Measurements from ENCODE around the gene DGKI.

Gene DGKI

GRCh38 chr7:137647905-137648565 lies 198.7 kb downstream of the DGKI start:
- no peak for DNase-seq

DNA sequence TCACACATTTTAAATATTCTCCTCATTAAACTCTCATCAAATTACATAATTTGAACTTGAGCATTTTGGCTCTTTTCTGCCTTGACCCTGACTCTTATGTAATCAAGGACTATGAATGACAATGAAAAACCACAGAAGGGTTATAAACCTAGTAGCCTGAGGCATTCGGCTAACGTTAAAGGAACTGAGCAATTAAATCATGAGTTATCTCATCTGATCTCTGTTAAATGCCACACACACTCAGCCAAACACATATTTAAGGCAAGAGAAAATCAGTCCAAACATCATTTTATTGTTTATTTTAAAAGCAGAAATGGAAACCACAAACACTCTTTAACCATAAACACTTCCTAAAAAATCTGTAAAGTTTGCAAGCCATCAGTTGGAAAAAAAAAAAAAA lies 204.3 kb downstream of the DGKI start:
- DNase-seq: no peak

DNA sequence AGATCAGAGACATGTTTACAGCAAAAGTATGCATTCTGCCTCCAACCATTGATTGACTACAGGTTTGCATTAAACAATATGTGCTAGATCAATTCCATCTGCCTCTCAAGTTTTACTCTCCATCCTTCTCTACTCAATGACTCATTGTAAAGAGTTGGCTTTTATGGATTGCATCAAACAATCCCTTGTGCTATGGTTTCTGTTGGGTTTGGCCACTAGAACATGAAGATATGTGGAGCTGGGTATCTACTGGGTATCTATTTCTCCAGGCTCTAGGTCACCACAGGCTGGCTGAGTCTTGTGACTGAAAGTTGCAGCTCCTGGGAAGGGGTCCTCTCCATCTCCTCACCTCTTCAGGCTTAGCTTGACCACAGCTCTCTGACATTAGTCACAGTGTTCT lies 204.7 kb downstream of the DGKI start:
- no peak for DNase-seq

DNA sequence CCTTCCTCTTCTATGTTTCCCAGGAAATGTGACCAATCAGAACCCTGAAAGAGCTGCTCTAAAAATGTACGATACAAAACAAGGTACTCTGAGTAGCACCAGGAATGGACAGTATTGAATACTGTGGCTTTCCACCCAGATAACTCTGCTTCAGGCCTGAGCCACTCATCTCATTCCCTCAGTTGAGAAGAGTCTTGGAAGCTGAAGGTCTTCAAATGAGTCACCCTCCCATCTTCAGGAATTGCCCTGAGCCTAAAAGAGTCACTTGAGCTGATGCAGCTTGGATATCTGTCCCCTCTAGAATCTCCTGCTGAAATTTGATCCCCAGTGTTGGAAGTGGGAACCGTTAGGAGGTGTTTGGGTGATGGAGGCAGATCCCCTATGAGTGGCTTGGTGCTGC lies 210.4 kb downstream of the DGKI start:
- DNase-seq: no peak

DNA sequence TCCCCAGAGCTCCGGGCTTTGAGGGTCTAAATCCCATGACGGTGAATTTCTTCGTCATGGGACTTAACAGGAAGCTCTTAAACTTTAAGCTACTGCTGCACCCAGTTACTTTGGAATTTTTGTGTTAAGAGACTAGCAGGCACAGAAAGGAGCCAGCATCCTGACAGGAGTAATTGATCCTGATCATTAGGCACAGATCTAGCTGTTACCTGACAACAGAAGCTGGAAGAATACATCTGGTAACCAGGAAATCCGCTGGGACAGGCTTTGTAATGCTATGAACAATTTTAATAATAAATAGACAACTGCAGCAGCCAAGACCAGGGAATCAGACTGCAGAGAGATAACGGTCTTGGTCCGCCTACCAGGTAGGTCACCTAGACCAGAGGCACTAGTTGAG lies 210.9 kb downstream of the DGKI start:
- no peak for DNase-seq

GRCh38 chr7:137635132-137635531 lies 211.6 kb downstream of the DGKI start:
- no peak for DNase-seq

GRCh38 chr7:137634356-137634755 lies 212.4 kb downstream of the DGKI start:
- DNase-seq: no peak

DNA sequence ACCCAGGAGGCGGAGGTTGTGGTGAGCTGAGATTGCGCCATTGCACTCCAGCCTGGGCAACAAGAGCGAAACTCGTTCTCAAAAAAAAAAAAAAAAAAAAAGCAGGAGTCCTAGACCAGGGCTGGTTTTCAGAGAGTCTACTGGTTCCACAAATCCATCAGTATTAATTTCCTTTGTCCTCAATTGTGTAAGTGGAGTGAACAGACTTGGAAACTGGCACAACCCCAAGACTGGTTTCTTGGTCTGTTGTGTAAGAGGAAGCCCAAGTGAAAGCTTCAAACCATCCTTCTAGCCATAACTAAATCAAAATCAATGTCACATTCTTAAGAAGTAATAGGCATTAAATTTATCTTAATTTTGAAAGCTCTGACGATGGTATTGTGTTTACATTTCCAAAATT lies 213.6 kb downstream of the DGKI start:
- no peak for DNase-seq

GRCh38 chr7:137628216-137628615 lies 218.6 kb downstream of the DGKI start:
- DNase-seq: peak; percentile 53 to 76

DNA sequence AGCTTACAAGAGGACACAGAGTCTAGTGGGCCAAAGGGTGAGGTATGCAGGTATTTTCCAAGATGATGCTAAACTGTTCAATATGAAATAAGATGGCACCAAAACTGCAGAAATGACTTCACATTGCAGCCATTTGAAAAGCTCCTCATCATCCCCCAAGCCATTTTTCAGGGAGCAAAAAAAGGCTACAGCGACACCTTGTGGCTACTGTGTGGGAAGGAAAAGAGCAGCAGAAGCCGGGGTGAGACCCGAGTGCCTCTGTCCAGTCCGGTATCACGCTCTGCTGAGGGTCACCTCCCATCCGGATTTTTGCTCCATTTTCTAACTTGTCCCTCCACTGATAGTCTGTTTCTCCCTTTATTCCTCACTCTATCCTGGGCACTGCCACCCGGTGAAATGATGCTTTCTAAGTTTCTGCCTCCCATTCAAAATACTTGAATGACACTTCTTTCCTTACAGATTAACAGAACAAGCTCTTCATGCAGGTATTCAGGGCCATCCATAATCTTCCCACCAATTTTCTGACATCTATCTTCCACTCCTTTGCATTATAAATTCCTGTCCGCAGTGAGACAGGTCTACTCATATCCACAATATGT lies 220.2 kb downstream of the DGKI start:
- DNase-seq: peak; percentile 15 to 27

- no peak for DNase-seq
Observed at GRCh38 chr7:137625197-137625596, 221.6 kb downstream of the DGKI start.

GRCh38 chr7:137619181-137619580 lies 227.6 kb downstream of the DGKI start:
- no peak for DNase-seq

DNA sequence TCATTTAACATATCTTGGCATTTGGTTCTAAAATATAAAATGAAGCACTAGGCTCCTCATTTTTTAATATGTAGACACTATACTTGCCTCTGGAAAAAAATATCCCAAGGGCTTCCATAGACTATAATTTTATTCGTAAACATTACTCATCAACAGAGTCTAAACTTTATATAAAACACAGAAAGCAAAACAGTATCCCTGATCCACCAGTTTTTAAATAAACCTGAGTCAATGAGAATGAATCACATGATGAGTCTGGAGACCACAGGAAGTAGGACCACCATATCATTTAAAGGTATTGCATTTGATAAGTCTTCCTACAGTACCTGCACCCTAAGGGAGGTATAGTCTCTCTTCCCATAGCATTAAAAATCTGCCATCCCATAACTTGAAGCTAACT lies 228.0 kb downstream of the DGKI start:
- DNase-seq: no peak

DNA sequence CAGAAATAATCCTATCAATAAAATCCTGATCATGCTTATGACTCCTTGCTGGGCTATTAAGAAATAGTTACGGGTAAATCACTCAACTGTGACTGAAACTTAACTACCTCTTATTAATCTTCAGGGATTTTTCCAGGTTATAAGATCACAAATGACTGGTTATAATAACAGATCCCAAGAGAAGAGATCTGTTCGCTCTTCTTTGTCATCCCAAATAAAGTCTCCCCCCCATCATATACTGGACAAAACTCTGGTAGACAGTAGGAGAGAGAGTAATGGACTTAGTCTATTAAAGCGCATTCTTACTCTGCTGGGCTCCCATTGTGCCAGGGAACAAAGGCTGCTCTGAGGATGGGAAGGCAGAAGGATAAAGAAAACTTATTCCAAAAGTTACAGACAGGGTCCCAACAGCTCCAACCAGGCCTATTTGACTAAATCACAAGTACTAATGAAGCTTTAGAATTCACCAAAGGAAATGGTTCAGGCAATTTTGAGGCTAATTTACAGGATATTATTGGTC lies 233.7 kb downstream of the DGKI start:
- no peak for DNase-seq

GRCh38 chr7:137611606-137612005 lies 235.2 kb downstream of the DGKI start:
- no peak for DNase-seq

- DNase-seq: no peak
Observed at GRCh38 chr7:137609500-137609899, 237.3 kb downstream of the DGKI start.

- DNase-seq: peak in 1 of 2 donors; percentile 35
Observed at GRCh38 chr7:137606061-137606674, 240.6 kb downstream of the DGKI start.

DNA sequence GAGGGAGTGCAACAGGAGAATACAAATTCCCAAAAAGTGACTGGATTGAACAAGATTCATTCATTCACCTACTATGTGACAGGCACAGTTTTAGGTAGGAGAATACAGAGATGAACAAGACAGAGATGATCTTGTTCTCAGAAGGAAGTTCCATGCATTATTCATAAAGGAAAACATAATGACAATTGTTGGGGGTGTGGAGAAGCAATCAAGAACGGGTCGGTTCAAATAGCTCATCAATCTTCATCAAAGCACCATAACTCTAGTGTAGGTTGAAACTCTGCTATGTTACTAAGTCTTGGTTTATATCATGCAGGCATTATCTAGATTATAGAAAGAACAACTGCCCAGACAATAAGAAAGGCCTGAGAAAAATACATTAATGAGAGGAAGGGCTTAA lies 243.7 kb downstream of the DGKI start:
- no peak for DNase-seq

DNA sequence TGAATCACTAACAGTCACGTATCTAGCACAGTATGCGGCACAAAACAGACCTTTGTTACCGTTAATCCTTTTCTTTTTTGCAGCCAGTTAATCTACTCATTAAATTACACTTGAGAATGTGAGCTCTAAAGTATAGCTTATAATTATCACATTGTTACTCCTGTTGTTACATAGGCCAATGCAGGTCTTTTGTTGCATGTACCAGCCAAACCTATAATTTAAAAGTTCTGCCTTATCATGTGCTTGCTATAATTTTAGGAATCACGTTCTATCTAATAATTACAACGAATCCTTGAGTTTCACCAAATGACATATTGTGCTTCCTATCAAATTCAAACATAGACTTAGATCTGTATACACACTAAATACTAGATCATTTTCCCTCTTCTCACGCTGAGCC lies 245.1 kb downstream of the DGKI start:
- DNase-seq: no peak

DNA sequence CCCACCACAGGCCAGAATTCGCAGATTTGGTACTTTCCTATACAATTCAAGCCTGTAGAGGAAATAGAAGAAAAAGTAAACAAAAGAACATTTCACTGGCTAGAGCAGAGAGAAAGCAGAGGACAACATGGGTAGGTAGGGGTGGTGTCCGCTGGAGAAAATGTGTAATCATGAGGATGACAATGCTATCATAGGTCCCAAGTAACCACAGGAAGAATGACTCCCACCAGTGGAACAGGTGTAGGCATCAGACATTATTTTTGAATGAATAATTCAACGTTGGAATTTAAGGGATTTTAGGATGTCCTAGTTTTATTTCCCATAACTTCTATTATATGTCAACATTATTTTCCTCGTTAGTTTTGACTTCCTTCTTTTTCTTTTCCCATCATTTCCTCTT lies 248.9 kb downstream of the DGKI start:
- no peak for DNase-seq

DNA sequence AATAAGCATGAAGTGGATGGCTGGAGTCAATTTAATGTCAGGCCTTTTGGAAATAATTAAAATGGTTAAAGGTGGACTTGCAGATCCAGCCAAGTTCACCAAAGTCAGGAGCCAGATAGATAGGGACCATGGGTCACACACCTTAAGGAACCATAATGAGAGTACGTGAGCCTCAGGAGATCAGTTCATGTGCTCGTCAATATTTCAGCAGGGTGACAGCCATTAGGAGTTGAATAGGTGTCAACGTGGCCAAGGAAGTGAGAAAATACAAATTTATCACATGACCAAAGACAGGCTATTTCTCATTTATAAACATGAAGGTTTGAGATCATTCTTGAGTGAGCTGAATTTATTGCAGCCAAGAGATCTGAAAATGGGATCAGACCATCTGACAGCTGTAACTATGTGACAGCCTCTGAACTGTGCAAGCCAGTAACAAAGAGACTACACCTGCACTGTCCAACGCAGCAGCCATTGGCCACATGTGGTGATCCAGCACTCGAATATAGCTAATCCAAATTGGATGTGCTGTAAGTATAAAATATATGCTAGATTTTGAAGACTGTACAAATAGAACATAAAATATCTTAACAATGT lies 253.6 kb downstream of the DGKI start:
- DNase-seq: no peak

- DNase-seq: peak; percentile 56 to 84
Observed at GRCh38 chr7:137592232-137592896, 254.4 kb downstream of the DGKI start.

- no peak for DNase-seq
Observed at GRCh38 chr7:137591421-137591837, 255.3 kb downstream of the DGKI start.
